ENCODE data around the gene ETFB.

Gene ETFB

DNA sequence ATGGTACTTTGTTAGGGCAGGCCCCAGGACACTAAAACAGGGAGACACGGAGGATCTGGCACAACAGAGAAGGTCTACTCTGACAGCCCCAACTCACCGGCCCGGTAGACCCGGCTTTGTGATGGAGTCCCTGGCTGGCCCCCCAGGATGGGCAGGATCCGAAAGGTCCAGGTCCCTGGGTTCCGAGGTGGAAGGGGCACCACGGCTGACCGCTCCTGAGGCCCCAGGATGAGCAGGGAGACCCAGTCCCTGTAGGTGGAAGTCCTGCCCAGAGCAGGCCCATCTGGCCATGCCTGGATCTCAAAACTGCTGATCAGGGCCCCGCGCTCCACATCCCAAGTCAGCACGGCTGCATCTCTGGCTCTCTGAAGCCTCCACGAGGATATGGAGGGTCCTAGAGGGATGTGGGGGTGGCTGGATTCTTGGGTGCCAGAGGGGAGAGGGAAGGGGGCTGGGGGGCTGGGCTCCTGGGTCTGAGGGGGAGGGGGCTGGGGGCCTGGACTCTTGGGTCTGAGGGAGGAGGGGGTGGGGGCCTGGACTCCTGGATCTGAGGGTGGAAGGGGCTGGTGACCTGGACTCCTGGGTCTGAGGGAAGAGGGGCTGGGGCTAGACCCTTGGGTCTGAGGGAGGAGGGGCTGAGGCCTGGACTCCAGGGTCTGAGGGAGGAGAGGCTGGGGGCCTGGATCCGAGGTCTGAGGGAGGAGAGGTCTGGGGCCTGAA is 28.9 kb downstream of the ETFB start:
- TF ChIP-seq, protein P1, sequence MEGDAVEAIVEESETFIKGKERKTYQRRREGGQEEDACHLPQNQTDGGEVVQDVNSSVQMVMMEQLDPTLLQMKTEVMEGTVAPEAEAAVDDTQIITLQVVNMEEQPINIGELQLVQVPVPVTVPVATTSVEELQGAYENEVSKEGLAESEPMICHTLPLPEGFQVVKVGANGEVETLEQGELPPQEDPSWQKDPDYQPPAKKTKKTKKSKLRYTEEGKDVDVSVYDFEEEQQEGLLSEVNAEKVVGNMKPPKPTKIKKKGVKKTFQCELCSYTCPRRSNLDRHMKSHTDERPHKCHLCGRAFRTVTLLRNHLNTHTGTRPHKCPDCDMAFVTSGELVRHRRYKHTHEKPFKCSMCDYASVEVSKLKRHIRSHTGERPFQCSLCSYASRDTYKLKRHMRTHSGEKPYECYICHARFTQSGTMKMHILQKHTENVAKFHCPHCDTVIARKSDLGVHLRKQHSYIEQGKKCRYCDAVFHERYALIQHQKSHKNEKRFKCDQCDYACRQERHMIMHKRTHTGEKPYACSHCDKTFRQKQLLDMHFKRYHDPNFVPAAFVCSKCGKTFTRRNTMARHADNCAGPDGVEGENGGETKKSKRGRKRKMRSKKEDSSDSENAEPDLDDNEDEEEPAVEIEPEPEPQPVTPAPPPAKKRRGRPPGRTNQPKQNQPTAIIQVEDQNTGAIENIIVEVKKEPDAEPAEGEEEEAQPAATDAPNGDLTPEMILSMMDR (IDR thresholded peaks at IDR 0.05; ENCODE audit: low read depth, low read length, missing control alignments) = no peak
- in situ Hi-C loops (cut with HindIII; ENCODE audit: low sequenced_read_pairs) = no loop called here
- DNase-seq (ENCODE audit: low read depth) = no peak
- H3K4me3 ChIP-seq (ENCODE audit: low read depth, low read length) = no peak overlapping the region

- no peak for DNase-seq (ENCODE audit: low read depth)
- no peak overlapping the region for H3K4me3 ChIP-seq (ENCODE audit: low read depth, low read length)
- in situ Hi-C loops (cut with HindIII; ENCODE audit: low sequenced_read_pairs) = no loop called here
- TF ChIP-seq, protein P1 (IDR thresholded peaks at IDR 0.05; ENCODE audit: low read depth, low read length, missing control alignments) = no peak
These were observed 32.2 kb downstream of the ETFB start for GRCh38 chr19:51333836-51334460.

- no peak for DNase-seq (ENCODE audit: low read depth)
- TF ChIP-seq, protein P1 (IDR thresholded peaks at IDR 0.05; ENCODE audit: low read depth, low read length, missing control alignments) = no peak
- H3K4me3 ChIP-seq (ENCODE audit: low read depth, low read length) = no peak overlapping the region
- in situ Hi-C loops (cut with HindIII; ENCODE audit: low sequenced_read_pairs) = no loop called here
These were observed 34.5 kb downstream of the ETFB start for GRCh38 chr19:51331716-51332115.

- TF ChIP-seq, protein P1 (IDR thresholded peaks at IDR 0.05; ENCODE audit: low read depth, low read length, missing control alignments) = no peak
These were observed 35.0 kb downstream of the ETFB start for GRCh38 chr19:51331193-51331592.

GRCh38 chr19:51330366-51330765 is 35.8 kb downstream of the ETFB start:
- H3K4me3 ChIP-seq (ENCODE audit: low read depth, low read length) = no peak overlapping the region
- TF ChIP-seq, protein P1 (IDR thresholded peaks at IDR 0.05; ENCODE audit: low read depth, low read length, missing control alignments) = no peak
- in situ Hi-C loops (cut with HindIII; ENCODE audit: low sequenced_read_pairs) = no loop called here
- DNase-seq (ENCODE audit: low read depth) = no peak

More at GRCh38 chr19:51331193-51331592, 35.0 kb downstream of the ETFB start:
- no peak for DNase-seq (ENCODE audit: low read depth)
- in situ Hi-C loops (cut with HindIII; ENCODE audit: low sequenced_read_pairs) = no loop called here
- no peak overlapping the region for H3K4me3 ChIP-seq (ENCODE audit: low read depth, low read length)

GRCh38 chr19:51329411-51329810 is 36.8 kb downstream of the ETFB start:
- in situ Hi-C loops (cut with HindIII; ENCODE audit: low sequenced_read_pairs) = no loop called here
- no peak overlapping the region for H3K4me3 ChIP-seq (ENCODE audit: low read depth, low read length)
- TF ChIP-seq, protein P1 (IDR thresholded peaks at IDR 0.05; ENCODE audit: low read depth, low read length, missing control alignments) = no peak
- no peak for DNase-seq (ENCODE audit: low read depth)

All from astrocyte of the cerebellum (primary cell).